ENCODE measurements around the gene C5AR1.

The C5AR1 gene

DNA sequence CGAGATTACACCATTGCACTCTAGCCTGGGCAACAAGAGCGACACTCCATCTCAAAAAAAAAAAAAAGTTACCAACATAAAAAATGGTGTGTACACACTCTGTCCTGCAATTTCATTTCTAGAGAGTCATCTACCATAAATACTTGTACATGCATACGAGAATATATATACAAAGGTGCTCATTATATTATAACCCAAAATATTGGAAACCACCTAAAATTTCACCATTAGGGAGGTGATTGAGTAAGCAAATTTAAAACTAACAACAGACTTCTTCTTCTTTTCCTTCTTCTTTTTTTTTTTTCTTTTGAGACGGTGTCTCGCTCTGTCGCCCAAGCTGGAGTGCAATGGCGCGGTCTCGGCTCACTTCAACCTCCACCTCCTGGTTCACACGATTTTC is 7.4 kb upstream of the C5AR1 start:
- Histone ChIP-seq H3K4me1 (ENCODE audit: control insufficient read depth, insufficient read depth, low read length) (no peaks in the 10 kb centered on the region), H3K36me3 (ENCODE audit: control insufficient read depth, insufficient read depth, low read length) (no peaks in the 10 kb centered on the region), H3K4me3 (ENCODE audit: low read length) (no peak overlapping the region), H3K27me3 (ENCODE audit: control insufficient read depth, insufficient read depth, low read length) (no peaks in the 10 kb centered on the region), H3K9ac (ENCODE audit: low read length) (no peak overlapping the region), H3K9me3 (ENCODE audit: control insufficient read depth, low read length) (no peaks in the 10 kb centered on the region)

GRCh38 chr19:47303966-47304365 is 5.7 kb upstream of the C5AR1 start:
- H3K36me3 ChIP-seq (ENCODE audit: control insufficient read depth, insufficient read depth, low read length) = no peaks in the 10 kb centered on the region

GRCh38 chr19:47305309-47305751 is 4.3 kb upstream of the C5AR1 start:
- Histone ChIP-seq H3K9ac (ENCODE audit: low read length) (no peak overlapping the region), H3K4me3 (ENCODE audit: low read length) (no peak overlapping the region), H3K27me3 (ENCODE audit: control insufficient read depth, insufficient read depth, low read length) (no peaks in the 10 kb centered on the region), H3K9me3 (ENCODE audit: control insufficient read depth, low read length) (no peaks in the 10 kb centered on the region), H3K4me1 (ENCODE audit: control insufficient read depth, insufficient read depth, low read length) (no peaks in the 10 kb centered on the region), H3K36me3 (ENCODE audit: control insufficient read depth, insufficient read depth, low read length) (no peaks in the 10 kb centered on the region)

More at GRCh38 chr19:47303966-47304365, 5.7 kb upstream of the C5AR1 start:
- Histone ChIP-seq H3K9ac (ENCODE audit: low read length) (no peak overlapping the region), H3K4me3 (ENCODE audit: low read length) (no peak overlapping the region), H3K4me1 (ENCODE audit: control insufficient read depth, insufficient read depth, low read length) (no peaks in the 10 kb centered on the region), H3K27me3 (ENCODE audit: control insufficient read depth, insufficient read depth, low read length) (no peaks in the 10 kb centered on the region), H3K9me3 (ENCODE audit: control insufficient read depth, low read length) (no peaks in the 10 kb centered on the region)

GRCh38 chr19:47306303-47306702 is 3.4 kb upstream of the C5AR1 start:
- no peaks in the 10 kb centered on the region for H3K27me3 ChIP-seq (ENCODE audit: control insufficient read depth, insufficient read depth, low read length)
- no peaks in the 10 kb centered on the region for H3K9me3 ChIP-seq (ENCODE audit: control insufficient read depth, low read length)
- H3K4me3 ChIP-seq (ENCODE audit: low read length) = no peak overlapping the region
- no peaks in the 10 kb centered on the region for H3K36me3 ChIP-seq (ENCODE audit: control insufficient read depth, insufficient read depth, low read length)
- no peaks in the 10 kb centered on the region for H3K4me1 ChIP-seq (ENCODE audit: control insufficient read depth, insufficient read depth, low read length)
- no peak overlapping the region for H3K9ac ChIP-seq (ENCODE audit: low read length)

DNA sequence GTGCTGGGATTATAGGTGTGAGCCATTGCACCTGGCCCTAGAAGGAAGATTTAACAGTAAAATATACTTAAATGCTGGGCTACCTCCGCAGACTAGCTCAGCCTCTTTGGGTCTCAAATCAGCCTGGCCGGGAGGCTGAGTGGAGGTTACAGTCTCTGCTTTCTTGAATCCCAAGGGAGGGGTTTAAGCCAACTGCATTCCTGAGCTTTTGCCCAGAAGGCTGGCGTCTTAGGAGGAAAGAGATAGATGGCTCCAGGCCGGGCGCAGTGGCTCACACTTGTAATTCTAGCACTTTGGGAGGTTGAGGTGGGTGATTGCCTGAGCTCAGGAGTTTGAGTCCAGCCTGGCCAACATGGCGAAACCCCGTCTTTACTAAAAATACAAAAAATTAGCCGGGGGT is 623 bp upstream of the C5AR1 start:
- no peaks in the 10 kb centered on the region for H3K27me3 ChIP-seq (ENCODE audit: control insufficient read depth, insufficient read depth, low read length)
- no peaks in the 10 kb centered on the region for H3K36me3 ChIP-seq (ENCODE audit: control insufficient read depth, insufficient read depth, low read length)

GRCh38 chr19:47310323-47310722 is 662 bp downstream of the C5AR1 start:
- Histone ChIP-seq H3K36me3 (ENCODE audit: control insufficient read depth, insufficient read depth, low read length) (no peaks in the 10 kb centered on the region), H3K4me3 (ENCODE audit: low read length) (no peak overlapping the region), H3K27me3 (ENCODE audit: control insufficient read depth, insufficient read depth, low read length) (no peaks in the 10 kb centered on the region), H3K4me1 (ENCODE audit: control insufficient read depth, insufficient read depth, low read length) (no peaks in the 10 kb centered on the region), H3K9me3 (ENCODE audit: control insufficient read depth, low read length) (no peaks in the 10 kb centered on the region), H3K9ac (ENCODE audit: low read length) (no peak overlapping the region)

More for the DNA sequence above, 623 bp upstream of the C5AR1 start:
- Histone ChIP-seq H3K4me3 (ENCODE audit: low read length) (no peak overlapping the region), H3K9me3 (ENCODE audit: control insufficient read depth, low read length) (no peaks in the 10 kb centered on the region), H3K9ac (ENCODE audit: low read length) (no peak overlapping the region), H3K4me1 (ENCODE audit: control insufficient read depth, insufficient read depth, low read length) (no peaks in the 10 kb centered on the region)

- Histone ChIP-seq H3K9me3 (ENCODE audit: control insufficient read depth, low read length) (no peaks in the 10 kb centered on the region), H3K4me1 (ENCODE audit: control insufficient read depth, insufficient read depth, low read length) (no peaks in the 10 kb centered on the region), H3K36me3 (ENCODE audit: control insufficient read depth, insufficient read depth, low read length) (no peaks in the 10 kb centered on the region), H3K9ac (ENCODE audit: low read length) (no peak overlapping the region), H3K27me3 (ENCODE audit: control insufficient read depth, insufficient read depth, low read length) (no peaks in the 10 kb centered on the region), H3K4me3 (ENCODE audit: low read length) (no peak overlapping the region)
These were observed 1.2 kb downstream of the C5AR1 start for GRCh38 chr19:47310819-47311218.

GRCh38 chr19:47312366-47313006 is 2.8 kb downstream of the C5AR1 start:
- Histone ChIP-seq H3K4me3 (ENCODE audit: low read length) (no peak overlapping the region), H3K36me3 (ENCODE audit: control insufficient read depth, insufficient read depth, low read length) (no peaks in the 10 kb centered on the region), H3K27me3 (ENCODE audit: control insufficient read depth, insufficient read depth, low read length) (no peaks in the 10 kb centered on the region), H3K9ac (ENCODE audit: low read length) (no peak overlapping the region), H3K4me1 (ENCODE audit: control insufficient read depth, insufficient read depth, low read length) (no peaks in the 10 kb centered on the region), H3K9me3 (ENCODE audit: control insufficient read depth, low read length) (no peaks in the 10 kb centered on the region)

GRCh38 chr19:47313754-47314295 is 4.2 kb downstream of the C5AR1 start:
- Histone ChIP-seq H3K4me1 (ENCODE audit: control insufficient read depth, insufficient read depth, low read length) (no peaks in the 10 kb centered on the region), H3K27me3 (ENCODE audit: control insufficient read depth, insufficient read depth, low read length) (no peaks in the 10 kb centered on the region), H3K9me3 (ENCODE audit: control insufficient read depth, low read length) (no peaks in the 10 kb centered on the region), H3K9ac (ENCODE audit: low read length) (no peak overlapping the region), H3K4me3 (ENCODE audit: low read length) (no peak overlapping the region), H3K36me3 (ENCODE audit: control insufficient read depth, insufficient read depth, low read length) (no peaks in the 10 kb centered on the region)

GRCh38 chr19:47315125-47315821 is 5.6 kb downstream of the C5AR1 start:
- H3K4me1 ChIP-seq (ENCODE audit: control insufficient read depth, insufficient read depth, low read length) = no peaks in the 10 kb centered on the region
- no peak overlapping the region for H3K9ac ChIP-seq (ENCODE audit: low read length)
- no peak overlapping the region for H3K4me3 ChIP-seq (ENCODE audit: low read length)
- H3K36me3 ChIP-seq (ENCODE audit: control insufficient read depth, insufficient read depth, low read length) = no peaks in the 10 kb centered on the region
- no peaks in the 10 kb centered on the region for H3K9me3 ChIP-seq (ENCODE audit: control insufficient read depth, low read length)
- H3K27me3 ChIP-seq (ENCODE audit: control insufficient read depth, insufficient read depth, low read length) = no peaks in the 10 kb centered on the region

DNA sequence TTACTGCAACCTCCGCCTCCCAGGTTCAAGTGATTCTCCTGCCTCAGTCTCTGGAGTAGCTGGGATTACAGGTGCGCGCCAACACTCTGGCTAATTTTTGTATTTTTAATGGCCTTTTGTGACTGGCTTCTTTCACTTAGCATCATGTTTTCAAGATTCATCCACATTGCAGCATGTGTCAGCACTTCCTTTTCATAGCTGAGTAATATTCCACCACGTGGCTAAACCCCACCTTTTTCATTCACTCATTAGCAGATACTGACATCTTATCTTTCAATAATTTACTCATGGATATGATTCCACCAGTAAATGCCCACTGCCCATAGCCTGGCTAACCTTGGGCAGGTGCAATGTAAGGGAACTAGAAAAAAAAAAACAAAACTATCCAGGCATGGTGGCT is 6.9 kb downstream of the C5AR1 start:
- H3K36me3 ChIP-seq (ENCODE audit: control insufficient read depth, insufficient read depth, low read length) = no peaks in the 10 kb centered on the region
- no peaks in the 10 kb centered on the region for H3K9me3 ChIP-seq (ENCODE audit: control insufficient read depth, low read length)
- no peaks in the 10 kb centered on the region for H3K4me1 ChIP-seq (ENCODE audit: control insufficient read depth, insufficient read depth, low read length)
- H3K27me3 ChIP-seq (ENCODE audit: control insufficient read depth, insufficient read depth, low read length) = no peaks in the 10 kb centered on the region
- H3K9ac ChIP-seq (ENCODE audit: low read length) = no peak overlapping the region
- H3K4me3 ChIP-seq (ENCODE audit: low read length) = no peak overlapping the region

Measured in mucosa of stomach (tissue), 1 donor.